ENCODE data around the gene GARNL3.

Gene GARNL3

GRCh38 chr9:127277770-127278169, 13.2 kb downstream of the GARNL3 start:
- DNase-seq (ENCODE audit: low read depth): no peak

- no peak for DNase-seq (ENCODE audit: low read depth)
These were observed 13.8 kb downstream of the GARNL3 start for GRCh38 chr9:127278372-127278771.

- no peak for DNase-seq (ENCODE audit: low read depth)
These were observed 15.2 kb downstream of the GARNL3 start for GRCh38 chr9:127279717-127280285.

- no peak for DNase-seq (ENCODE audit: low read depth)
These were observed 16.5 kb downstream of the GARNL3 start for GRCh38 chr9:127280880-127281660.

- DNase-seq (ENCODE audit: low read depth): no peak
These were observed 17.3 kb downstream of the GARNL3 start for GRCh38 chr9:127281891-127282290.

- DNase-seq (ENCODE audit: low read depth): no peak
These were observed 18.0 kb downstream of the GARNL3 start for GRCh38 chr9:127282611-127283010.

GRCh38 chr9:127283135-127283534, 18.6 kb downstream of the GARNL3 start:
- DNase-seq (ENCODE audit: low read depth): no peak

- DNase-seq (ENCODE audit: low read depth): peak; percentile 56
These were observed 19.4 kb downstream of the GARNL3 start for GRCh38 chr9:127283917-127284497.

- no peak for DNase-seq (ENCODE audit: low read depth)
These were observed 21.4 kb downstream of the GARNL3 start for GRCh38 chr9:127285965-127286364.

- peak; percentile 6 for DNase-seq (ENCODE audit: low read depth)
These were observed 26.0 kb downstream of the GARNL3 start for GRCh38 chr9:127290561-127291065.

- DNase-seq (ENCODE audit: low read depth): no peak
These were observed 26.7 kb downstream of the GARNL3 start for GRCh38 chr9:127291246-127291778.

- no peak for DNase-seq (ENCODE audit: low read depth)
These were observed 27.8 kb downstream of the GARNL3 start for GRCh38 chr9:127292415-127292814.

- DNase-seq (ENCODE audit: low read depth): no peak
These were observed 28.8 kb downstream of the GARNL3 start for GRCh38 chr9:127293328-127293727.

- DNase-seq (ENCODE audit: low read depth): no peak
These were observed 29.2 kb downstream of the GARNL3 start for GRCh38 chr9:127293767-127294166.

- no peak for DNase-seq (ENCODE audit: low read depth)
These were observed 30.4 kb downstream of the GARNL3 start for GRCh38 chr9:127295005-127295404.

GRCh38 chr9:127300886-127301447, 36.4 kb downstream of the GARNL3 start:
- DNase-seq (ENCODE audit: low read depth): no peak

- no peak for DNase-seq (ENCODE audit: low read depth)
These were observed 39.3 kb downstream of the GARNL3 start for GRCh38 chr9:127303830-127304229.

- no peak for DNase-seq (ENCODE audit: low read depth)
These were observed 40.7 kb downstream of the GARNL3 start for GRCh38 chr9:127305206-127305837.

GRCh38 chr9:127305838-127306226, 41.3 kb downstream of the GARNL3 start:
- no peak for DNase-seq (ENCODE audit: low read depth)

- no peak for DNase-seq (ENCODE audit: low read depth)
These were observed 43.2 kb downstream of the GARNL3 start for GRCh38 chr9:127307802-127308201.

- DNase-seq (ENCODE audit: low read depth): peak; percentile 67
These were observed 44.3 kb downstream of the GARNL3 start for GRCh38 chr9:127308652-127309434.
